GM21515 (cell line): ENCODE results near the gene SUPT16H.
"Not testable (repeated sequence)": the region's sequence is repeated elsewhere in the genome, so short reads cannot be mapped to it uniquely, and the experiment has no call there.

Source experiments
- ATAC-seq: cut with Tn5 transposase; IDR thresholded peaks from one replicate; pipeline ENCODE4 v1.9.1; 2021; ENCODE audit not compliant: unreplicated experiment

SUPT16H gene

DNA sequence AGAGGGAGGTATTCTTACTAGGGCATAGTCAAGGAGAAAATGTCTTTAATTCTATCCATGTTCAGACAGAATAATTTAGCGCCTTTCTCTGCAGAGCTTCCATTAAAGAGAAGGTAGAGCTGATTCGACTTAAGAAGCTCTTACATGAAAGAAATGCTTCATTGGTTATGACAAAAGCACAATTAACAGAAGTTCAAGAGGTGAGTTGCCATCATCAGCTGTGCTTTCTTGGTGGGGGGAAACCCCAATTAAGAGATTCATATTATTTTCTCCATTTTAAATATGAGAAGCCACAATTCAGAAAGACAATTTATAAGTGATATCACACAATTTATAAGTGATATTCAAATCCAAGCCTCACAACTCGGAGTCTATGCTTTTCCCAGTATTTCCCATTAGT, 76.2 kb downstream of the SUPT16H start:
- no peak for ATAC-seq

DNA sequence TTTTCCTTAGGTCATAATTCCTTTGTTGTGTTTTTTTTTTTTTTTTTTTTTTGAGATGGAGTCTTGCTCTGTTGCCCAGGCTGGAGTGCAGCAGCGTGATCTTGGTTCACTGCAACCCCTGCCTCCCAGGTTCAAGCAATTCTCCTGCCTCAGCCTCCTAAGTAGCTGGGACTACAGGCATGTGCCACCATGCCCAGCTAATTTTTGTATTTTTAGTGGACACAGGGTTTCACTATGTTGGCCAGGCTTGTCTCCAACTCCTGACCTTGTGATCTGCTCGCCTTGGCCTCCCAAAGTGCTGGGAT, 81.0 kb downstream of the SUPT16H start:
- ATAC-seq: not testable (repeated sequence)

GRCh38 chr14:21302013-21302835, 81.6 kb downstream of the SUPT16H start:
- no peak for ATAC-seq
